ENCODE results near the gene AFF4. TPM values are rescaled to one million over a fixed set of nuclear protein-coding genes. Genes with fewer than 3 reads are reported as not detected.

Gene AFF4
- total and polyA plus RNA-seq, 9 of the 15 experiments (the other 6 are each of a cell fraction or from before 2014, with no cell fraction given), result 1.7 to 25.8 (median 17.9) TPM

DNA sequence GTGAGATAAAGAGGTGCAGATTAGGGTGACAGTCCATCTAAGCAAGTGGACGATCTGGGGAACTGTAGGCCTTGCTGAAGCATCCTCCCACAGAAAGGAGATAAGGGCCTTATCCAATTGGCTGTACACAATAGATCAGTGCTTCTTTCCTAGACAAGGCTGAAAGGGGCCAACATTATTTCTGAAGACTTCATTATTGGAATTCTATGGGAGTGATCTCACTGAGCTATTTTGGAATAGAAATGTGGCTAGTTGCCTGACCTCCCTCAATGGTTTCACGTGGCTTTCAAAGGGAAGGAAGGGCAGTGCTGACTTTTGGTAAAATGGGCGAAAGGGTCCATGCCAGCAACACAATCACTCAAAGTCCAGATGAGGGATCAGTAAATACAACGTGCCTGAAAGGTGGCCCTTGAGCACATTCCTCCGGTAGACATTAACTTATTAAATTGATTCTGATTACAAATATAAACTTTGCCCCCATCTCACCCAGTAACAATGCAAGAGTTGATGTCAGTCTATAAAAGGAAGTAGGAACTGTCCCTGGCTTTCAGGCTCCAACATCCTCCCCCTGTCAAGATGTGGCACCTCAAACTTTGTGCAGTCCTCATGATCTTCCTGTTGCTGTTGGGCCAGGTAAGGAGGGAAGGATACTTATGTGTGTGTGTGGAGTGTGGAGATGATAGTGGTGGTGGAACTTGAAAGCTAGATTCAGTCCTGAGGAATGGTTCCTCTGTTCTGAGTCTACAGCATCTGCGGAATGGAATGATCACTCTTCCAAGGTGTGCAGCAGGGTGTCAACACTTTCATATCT lies 90.1 kb downstream of the AFF4 start, which contains the start of gene LEAP2 (continued):
- TF ChIP-seq, protein P1, sequence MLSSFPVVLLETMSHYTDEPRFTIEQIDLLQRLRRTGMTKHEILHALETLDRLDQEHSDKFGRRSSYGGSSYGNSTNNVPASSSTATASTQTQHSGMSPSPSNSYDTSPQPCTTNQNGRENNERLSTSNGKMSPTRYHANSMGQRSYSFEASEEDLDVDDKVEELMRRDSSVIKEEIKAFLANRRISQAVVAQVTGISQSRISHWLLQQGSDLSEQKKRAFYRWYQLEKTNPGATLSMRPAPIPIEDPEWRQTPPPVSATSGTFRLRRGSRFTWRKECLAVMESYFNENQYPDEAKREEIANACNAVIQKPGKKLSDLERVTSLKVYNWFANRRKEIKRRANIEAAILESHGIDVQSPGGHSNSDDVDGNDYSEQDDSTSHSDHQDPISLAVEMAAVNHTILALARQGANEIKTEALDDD (IDR thresholded peaks at IDR 0.05), result no peak
- no peak for TF ChIP-seq E2F3 (CRISPR knock-in tag; IDR thresholded peaks at IDR 0.05)
- no peak for TF ChIP-seq ETV6 (IDR thresholded peaks at IDR 0.05; ENCODE audit: borderline replicate concordance in 1 of 2, low read depth in 2 of 2, low read length in 1 of 2)
- no peak for TF ChIP-seq ETV6 (CRISPR knock-in tag; IDR thresholded peaks at IDR 0.05; ENCODE audit: borderline replicate concordance)
- TF ChIP-seq ZNF780A (CRISPR knock-in tag; IDR thresholded peaks at IDR 0.05), result no peak
- TF ChIP-seq MCM5 (IDR thresholded peaks at IDR 0.05; ENCODE audit: low read depth), result no peak
- TF ChIP-seq GTF2F1 (IDR thresholded peaks at IDR 0.05; ENCODE audit: low read depth, low read length), result no peak
- TF ChIP-seq, protein P2, sequence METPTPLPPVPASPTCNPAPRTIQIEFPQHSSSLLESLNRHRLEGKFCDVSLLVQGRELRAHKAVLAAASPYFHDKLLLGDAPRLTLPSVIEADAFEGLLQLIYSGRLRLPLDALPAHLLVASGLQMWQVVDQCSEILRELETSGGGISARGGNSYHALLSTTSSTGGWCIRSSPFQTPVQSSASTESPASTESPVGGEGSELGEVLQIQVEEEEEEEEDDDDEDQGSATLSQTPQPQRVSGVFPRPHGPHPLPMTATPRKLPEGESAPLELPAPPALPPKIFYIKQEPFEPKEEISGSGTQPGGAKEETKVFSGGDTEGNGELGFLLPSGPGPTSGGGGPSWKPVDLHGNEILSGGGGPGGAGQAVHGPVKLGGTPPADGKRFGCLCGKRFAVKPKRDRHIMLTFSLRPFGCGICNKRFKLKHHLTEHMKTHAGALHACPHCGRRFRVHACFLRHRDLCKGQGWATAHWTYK (CRISPR knock-in tag; IDR thresholded peaks at IDR 0.05), result no peak
- TF ChIP-seq ZNF778 (CRISPR knock-in tag; IDR thresholded peaks at IDR 0.05), result no peak
- TF ChIP-seq, protein P3, sequence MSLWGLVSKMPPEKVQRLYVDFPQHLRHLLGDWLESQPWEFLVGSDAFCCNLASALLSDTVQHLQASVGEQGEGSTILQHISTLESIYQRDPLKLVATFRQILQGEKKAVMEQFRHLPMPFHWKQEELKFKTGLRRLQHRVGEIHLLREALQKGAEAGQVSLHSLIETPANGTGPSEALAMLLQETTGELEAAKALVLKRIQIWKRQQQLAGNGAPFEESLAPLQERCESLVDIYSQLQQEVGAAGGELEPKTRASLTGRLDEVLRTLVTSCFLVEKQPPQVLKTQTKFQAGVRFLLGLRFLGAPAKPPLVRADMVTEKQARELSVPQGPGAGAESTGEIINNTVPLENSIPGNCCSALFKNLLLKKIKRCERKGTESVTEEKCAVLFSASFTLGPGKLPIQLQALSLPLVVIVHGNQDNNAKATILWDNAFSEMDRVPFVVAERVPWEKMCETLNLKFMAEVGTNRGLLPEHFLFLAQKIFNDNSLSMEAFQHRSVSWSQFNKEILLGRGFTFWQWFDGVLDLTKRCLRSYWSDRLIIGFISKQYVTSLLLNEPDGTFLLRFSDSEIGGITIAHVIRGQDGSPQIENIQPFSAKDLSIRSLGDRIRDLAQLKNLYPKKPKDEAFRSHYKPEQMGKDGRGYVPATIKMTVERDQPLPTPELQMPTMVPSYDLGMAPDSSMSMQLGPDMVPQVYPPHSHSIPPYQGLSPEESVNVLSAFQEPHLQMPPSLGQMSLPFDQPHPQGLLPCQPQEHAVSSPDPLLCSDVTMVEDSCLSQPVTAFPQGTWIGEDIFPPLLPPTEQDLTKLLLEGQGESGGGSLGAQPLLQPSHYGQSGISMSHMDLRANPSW (CRISPR knock-in tag; IDR thresholded peaks at IDR 0.05), result no peak
- TF ChIP-seq TAF9B (IDR thresholded peaks at IDR 0.05; ENCODE audit: partially characterized antibody), result no peak
- TF ChIP-seq, protein P4, sequence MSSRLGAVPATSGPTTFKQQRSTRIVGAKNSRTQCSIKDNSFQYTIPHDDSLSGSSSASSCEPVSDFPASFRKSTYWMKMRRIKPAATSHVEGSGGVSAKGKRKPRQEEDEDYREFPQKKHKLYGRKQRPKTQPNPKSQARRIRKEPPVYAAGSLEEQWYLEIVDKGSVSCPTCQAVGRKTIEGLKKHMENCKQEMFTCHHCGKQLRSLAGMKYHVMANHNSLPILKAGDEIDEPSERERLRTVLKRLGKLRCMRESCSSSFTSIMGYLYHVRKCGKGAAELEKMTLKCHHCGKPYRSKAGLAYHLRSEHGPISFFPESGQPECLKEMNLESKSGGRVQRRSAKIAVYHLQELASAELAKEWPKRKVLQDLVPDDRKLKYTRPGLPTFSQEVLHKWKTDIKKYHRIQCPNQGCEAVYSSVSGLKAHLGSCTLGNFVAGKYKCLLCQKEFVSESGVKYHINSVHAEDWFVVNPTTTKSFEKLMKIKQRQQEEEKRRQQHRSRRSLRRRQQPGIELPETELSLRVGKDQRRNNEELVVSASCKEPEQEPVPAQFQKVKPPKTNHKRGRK (tag; IDR thresholded peaks at IDR 0.05), result no peak
- no peak for TF ChIP-seq ZNF431 (CRISPR knock-in tag; IDR thresholded peaks at IDR 0.05)
- no peak for TF ChIP-seq RBM34 (IDR thresholded peaks at IDR 0.05; ENCODE audit: borderline replicate concordance, insufficient read depth, low read length)
- TF ChIP-seq, protein P5, sequence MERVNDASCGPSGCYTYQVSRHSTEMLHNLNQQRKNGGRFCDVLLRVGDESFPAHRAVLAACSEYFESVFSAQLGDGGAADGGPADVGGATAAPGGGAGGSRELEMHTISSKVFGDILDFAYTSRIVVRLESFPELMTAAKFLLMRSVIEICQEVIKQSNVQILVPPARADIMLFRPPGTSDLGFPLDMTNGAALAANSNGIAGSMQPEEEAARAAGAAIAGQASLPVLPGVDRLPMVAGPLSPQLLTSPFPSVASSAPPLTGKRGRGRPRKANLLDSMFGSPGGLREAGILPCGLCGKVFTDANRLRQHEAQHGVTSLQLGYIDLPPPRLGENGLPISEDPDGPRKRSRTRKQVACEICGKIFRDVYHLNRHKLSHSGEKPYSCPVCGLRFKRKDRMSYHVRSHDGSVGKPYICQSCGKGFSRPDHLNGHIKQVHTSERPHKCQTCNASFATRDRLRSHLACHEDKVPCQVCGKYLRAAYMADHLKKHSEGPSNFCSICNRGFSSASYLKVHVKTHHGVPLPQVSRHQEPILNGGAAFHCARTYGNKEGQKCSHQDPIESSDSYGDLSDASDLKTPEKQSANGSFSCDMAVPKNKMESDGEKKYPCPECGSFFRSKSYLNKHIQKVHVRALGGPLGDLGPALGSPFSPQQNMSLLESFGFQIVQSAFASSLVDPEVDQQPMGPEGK (CRISPR knock-in tag; IDR thresholded peaks at IDR 0.05; ENCODE audit: borderline replicate concordance), result no peak
- peak; percentile 37 for TF ChIP-seq POLR2B (IDR thresholded peaks at IDR 0.05; ENCODE audit: low read depth, partially characterized antibody)
- TF ChIP-seq ELF2 (CRISPR knock-in tag; IDR thresholded peaks at IDR 0.05), result peak; percentile 39; the same call in 1 of the 2 replicates
- TF ChIP-seq MEIS2 (IDR thresholded peaks at IDR 0.05; ENCODE audit: partially characterized antibody), result peak; percentile 81
- peak; percentile 27; the same call in 1 of the 2 replicates for TF ChIP-seq SMARCA4 (IDR thresholded peaks at IDR 0.05)
- no peak for TF ChIP-seq ZNF507 (tag; conservative IDR thresholded peaks at IDR 0.05)

All from K562 (cell line).